Pulmonary artery endothelial cell (primary cell): ENCODE measurements around the gene CNTN2. TPM values are rescaled to one million over a fixed set of nuclear protein-coding genes. Genes with fewer than 3 reads are reported as not detected.

Source experiments
- DNase-seq: peaks from one replicate; pipeline ENCODE4 v3.0.0-alpha.2; 2011; ENCODE audit warnings: low read depth, low spot score
- total RNA-seq: library from RNA; depleted of rRNA; stranded (reverse); fragments of >200 nt; gene quantifications from 2 replicates; pipeline ENCODE4 v1.2.3, GENCODE V29; 2014

Gene CNTN2
- total RNA-seq, 1 donor from 2014 or later, result not detected

GRCh38 chr1:205018381-205018780 is 24.6 kb upstream of the CNTN2 start:
- no peak for DNase-seq

GRCh38 chr1:205020466-205020865 is 22.5 kb upstream of the CNTN2 start:
- no peak for DNase-seq

- DNase-seq, result no peak
Observed at GRCh38 chr1:205024679-205025078, 18.3 kb upstream of the CNTN2 start.

- DNase-seq, result no peak
Observed at GRCh38 chr1:205025239-205025638, 17.8 kb upstream of the CNTN2 start.

- DNase-seq, result no peak
Observed at GRCh38 chr1:205026181-205026580, 16.8 kb upstream of the CNTN2 start.

- no peak for DNase-seq
Observed at GRCh38 chr1:205028390-205028789, 14.6 kb upstream of the CNTN2 start.

- DNase-seq, result no peak
Observed at GRCh38 chr1:205028924-205029323, 14.1 kb upstream of the CNTN2 start.

GRCh38 chr1:205030241-205030640 is 12.8 kb upstream of the CNTN2 start:
- DNase-seq, result no peak

- no peak for DNase-seq
Observed at GRCh38 chr1:205030896-205031295, 12.1 kb upstream of the CNTN2 start.

GRCh38 chr1:205032508-205032907 is 10.5 kb upstream of the CNTN2 start:
- no peak for DNase-seq

GRCh38 chr1:205037539-205037938 is 5.5 kb upstream of the CNTN2 start:
- DNase-seq, result no peak

- no peak for DNase-seq
Observed at GRCh38 chr1:205038132-205038786, 4.8 kb upstream of the CNTN2 start.

- DNase-seq, result no peak
Observed at GRCh38 chr1:205041001-205041715, 1.9 kb upstream of the CNTN2 start.

GRCh38 chr1:205041998-205042910 is 758 bp upstream of the CNTN2 start:
- DNase-seq, result no peak

GRCh38 chr1:205043866-205044265 is 854 bp downstream of the CNTN2 start:
- no peak for DNase-seq

GRCh38 chr1:205044741-205045140 is 1.7 kb downstream of the CNTN2 start:
- no peak for DNase-seq

- DNase-seq, result no peak
Observed at GRCh38 chr1:205045146-205045545, 2.1 kb downstream of the CNTN2 start.

GRCh38 chr1:205046870-205047269 is 3.9 kb downstream of the CNTN2 start:
- DNase-seq, result no peak

- DNase-seq, result no peak
Observed at GRCh38 chr1:205047764-205048231, 4.8 kb downstream of the CNTN2 start.

- no peak for DNase-seq
Observed at GRCh38 chr1:205048382-205048781, 5.4 kb downstream of the CNTN2 start.

- DNase-seq, result no peak
Observed at GRCh38 chr1:205049479-205049878, 6.5 kb downstream of the CNTN2 start.

GRCh38 chr1:205052690-205053089 is 9.7 kb downstream of the CNTN2 start:
- no peak for DNase-seq
